Hepatocyte (in vitro differentiated cells): ENCODE measurements around the gene CORO6. TPM values are rescaled to one million over a fixed set of nuclear protein-coding genes. Genes with fewer than 3 reads are reported as not detected.

Experiments used
- DNase-seq: peaks from one replicate; pipeline ENCODE4 v3.0.0-alpha.2; 2016; ENCODE audit warnings: low spot score
- H2AFZ ChIP-seq: fragments of 200-600 bp; sonication (generic); 2 replicates; pipeline ENCODE4 v1.6.0; 2016; ENCODE audit warnings: antibody characterized with exemption, mild to moderate bottlenecking
- H3K27ac ChIP-seq: fragments of 200-600 bp; sonication (generic); 2 replicates; pipeline ENCODE4 v1.5.1; 2016; ENCODE audit warnings: mild to moderate bottlenecking
- H3K27me3 ChIP-seq: fragments of 200-600 bp; sonication (generic); 2 replicates; pipeline ENCODE4 v1.6.1; 2016
- H3K36me3 ChIP-seq: fragments of 200-600 bp; sonication (generic); replicated peaks from 2 replicates; pipeline ENCODE4 v1.5.1; 2016; ENCODE audit warnings: low read depth; ENCODE audit not compliant: insufficient read depth
- H3K4me1 ChIP-seq: fragments of 200-600 bp; sonication (generic); 2 replicates; pipeline ENCODE4 v1.5.1; 2016; ENCODE audit warnings: mild to moderate bottlenecking, moderate library complexity; ENCODE audit not compliant: insufficient read depth
- H3K4me2 ChIP-seq: fragments of 200-600 bp; sonication (generic); 2 replicates; pipeline ENCODE4 v1.6.0; 2016
- H3K4me3 ChIP-seq: fragments of 200-600 bp; sonication (generic); 2 replicates; pipeline ENCODE4 v1.5.1; 2016; ENCODE audit warnings: mild to moderate bottlenecking
- H3K79me2 ChIP-seq: fragments of 200-600 bp; sonication (generic); 2 replicates; pipeline ENCODE4 v1.6.0; 2017; ENCODE audit warnings: mild to moderate bottlenecking
- H3K9me2 ChIP-seq: fragments of 200-600 bp; sonication (generic); replicated peaks from 2 replicates; pipeline ENCODE4 v1.6.0; 2017; ENCODE audit warnings: mild to moderate bottlenecking; ENCODE audit not compliant: insufficient read depth
- H3K9me3 ChIP-seq: fragments of 200-600 bp; sonication (generic); 2 replicates; pipeline ENCODE4 v1.5.1; 2016; ENCODE audit warnings: low read depth, mild to moderate bottlenecking
- H4K20me1 ChIP-seq: fragments of 200-600 bp; sonication (generic); 2 replicates; pipeline ENCODE4 v1.6.0; 2016; ENCODE audit warnings: mild to moderate bottlenecking; ENCODE audit not compliant: insufficient read depth, poor library complexity, severe bottlenecking
- CTCF ChIP-seq: fragments of 200-600 bp; sonication (generic); IDR thresholded peaks from 2 replicates; pipeline ENCODE4 v1.5.1; 2016; ENCODE audit warnings: antibody characterized with exemption, mild to moderate bottlenecking; ENCODE audit not compliant: poor library complexity
- EZH2 ChIP-seq: fragments of 200-600 bp; sonication (generic); IDR thresholded peaks from 2 replicates; pipeline ENCODE4 v1.6.1; 2016; ENCODE audit warnings: antibody characterized with exemption, mild to moderate bottlenecking, borderline replicate concordance
- EZH2phosphoT487 ChIP-seq: fragments of 200-600 bp; sonication (generic); IDR thresholded peaks from one replicate; pipeline ENCODE4 v1.6.1; 2018; ENCODE audit warnings: antibody characterized with exemption, mild to moderate bottlenecking, low read depth, moderate library complexity; ENCODE audit not compliant: unreplicated experiment, severe bottlenecking
- WGBS: methylation state at CpG from one replicate; pipeline ENCODE4 v1.1.6; 2016; ENCODE audit warnings: low lambda C conversion rate; ENCODE audit errors: missing lambda C conversion rate; 5-methylcytosine and 5-hydroxymethylcytosine counted together
- polyA plus RNA-seq: library from polyadenylated mRNA; unstranded; fragments of >200 nt; fragmentation: Nextera tagmentation; extraction: Ambion mirVana; gene quantifications from 2 replicates; pipeline ENCODE4 v1.2.1, GENCODE V29; 2016
- total RNA-seq: library from RNA; depleted of rRNA; stranded (reverse); fragments of >200 nt; gene quantifications from 2 replicates; pipeline ENCODE4 v1.2.3, GENCODE V29; 2014

CORO6 gene
- total and polyA plus RNA-seq, 2 experiments from 2014 or later = 0.83 to 1.9 TPM

- H3K4me1 ChIP-seq = peaks cover 36% of the 10 kb centered on the region
Measured at GRCh38 chr17:29588017-29588561, 34.6 kb downstream of the CORO6 start.

GRCh38 chr17:29587591-29587990, 35.1 kb downstream of the CORO6 start:
- Histone ChIP-seq H3K27ac (no peak overlapping the region), H3K36me3 (no peaks in the 10 kb centered on the region), H3K27me3 (no peaks in the 10 kb centered on the region), H3K4me2 (peak overlapping the region; percentile 93), H3K9me2 (no peaks in the 10 kb centered on the region), H3K9me3 (no peaks in the 10 kb centered on the region), H3K4me3 (no peak overlapping the region), H2AFZ (no peak overlapping the region), H3K79me2 (peaks cover 55% of the 10 kb centered on the region), H3K4me1 (peaks cover 33% of the 10 kb centered on the region), H4K20me1 (peaks cover 43% of the 10 kb centered on the region)
- DNase-seq = no peak
- WGBS = 88% methylated on average over 6 of the region's 6 CpGs
- TF ChIP-seq CTCF (no peak), EZH2phosphoT487 (no peak), EZH2 (no peak)

More at GRCh38 chr17:29588017-29588561, 34.6 kb downstream of the CORO6 start:
- H3K79me2 ChIP-seq = peaks cover 55% of the 10 kb centered on the region
- H3K36me3 ChIP-seq = no peaks in the 10 kb centered on the region
- peak overlapping the region; percentile 45 for H3K4me3 ChIP-seq
- DNase-seq = no peak
- no peaks in the 10 kb centered on the region for H3K9me3 ChIP-seq
- H4K20me1 ChIP-seq = peaks cover 43% of the 10 kb centered on the region
- H3K4me2 ChIP-seq = peak overlapping the region; percentile 93
- peak overlapping the region; percentile 9 for H2AFZ ChIP-seq
- 46% methylated on average over 8 of the region's 8 CpGs for WGBS
- H3K27ac ChIP-seq = peak overlapping the region; percentile 71
- TF ChIP-seq EZH2phosphoT487 = no peak
- no peak for TF ChIP-seq EZH2
- TF ChIP-seq CTCF = no peak
- H3K9me2 ChIP-seq = no peaks in the 10 kb centered on the region
- H3K27me3 ChIP-seq = no peaks in the 10 kb centered on the region

GRCh38 chr17:29586676-29587469, 35.8 kb downstream of the CORO6 start:
- H3K9me3 ChIP-seq = no peaks in the 10 kb centered on the region
- H2AFZ ChIP-seq = no peak overlapping the region
- H3K79me2 ChIP-seq = peaks cover 55% of the 10 kb centered on the region
- TF ChIP-seq EZH2 (no peak), CTCF (no peak), EZH2phosphoT487 (no peak)
- peaks cover 28% of the 10 kb centered on the region for H3K4me1 ChIP-seq
- H3K27me3 ChIP-seq = no peaks in the 10 kb centered on the region
- 93% methylated on average over 9 of the region's 9 CpGs for WGBS
- H3K9me2 ChIP-seq = no peaks in the 10 kb centered on the region
- no peak for DNase-seq
- H3K27ac ChIP-seq = no peak overlapping the region
- peaks cover 43% of the 10 kb centered on the region for H4K20me1 ChIP-seq
- H3K4me2 ChIP-seq = no peak overlapping the region
- no peaks in the 10 kb centered on the region for H3K36me3 ChIP-seq
- H3K4me3 ChIP-seq = no peak overlapping the region
